Measurements from ENCODE around the gene MYL11.

DNA sequence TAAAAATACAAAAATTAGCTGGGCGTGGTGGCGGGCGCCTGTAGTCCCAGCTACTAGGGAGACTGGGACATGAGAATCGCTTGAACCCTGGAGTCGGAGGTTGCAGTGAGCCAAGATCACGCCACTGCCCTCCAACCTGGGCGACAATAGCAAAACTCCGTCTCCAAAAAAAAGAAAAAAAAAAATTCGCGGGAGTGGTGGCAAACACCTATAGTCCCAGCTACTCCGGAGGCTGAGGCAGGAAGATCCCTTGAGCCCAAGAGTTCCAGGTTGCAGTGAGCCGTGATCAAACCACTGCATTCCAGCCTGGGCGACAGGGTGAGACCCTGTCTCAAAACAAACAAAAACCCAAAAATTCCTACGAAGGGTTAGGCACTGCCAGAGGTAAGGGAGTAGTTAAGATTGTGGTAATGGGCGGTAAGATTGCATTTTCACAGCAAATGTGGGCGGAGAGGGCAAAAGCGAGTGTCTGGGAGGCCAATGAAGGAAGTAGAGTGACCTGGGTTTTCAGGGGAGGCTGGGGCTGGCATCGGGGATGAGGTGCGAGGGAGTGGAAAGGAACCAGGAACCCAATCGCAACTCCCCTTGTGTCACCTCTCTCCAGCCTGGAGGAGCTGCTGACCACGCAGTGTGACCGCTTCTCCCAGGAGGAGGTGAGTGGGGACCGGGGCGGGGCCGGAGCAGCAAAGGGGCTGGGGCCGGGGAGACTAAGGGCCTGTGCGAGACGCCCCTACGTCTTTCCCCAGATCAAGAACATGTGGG is 2.6 kb downstream of the MYL11 start:
- TF ChIP-seq, protein P1, sequence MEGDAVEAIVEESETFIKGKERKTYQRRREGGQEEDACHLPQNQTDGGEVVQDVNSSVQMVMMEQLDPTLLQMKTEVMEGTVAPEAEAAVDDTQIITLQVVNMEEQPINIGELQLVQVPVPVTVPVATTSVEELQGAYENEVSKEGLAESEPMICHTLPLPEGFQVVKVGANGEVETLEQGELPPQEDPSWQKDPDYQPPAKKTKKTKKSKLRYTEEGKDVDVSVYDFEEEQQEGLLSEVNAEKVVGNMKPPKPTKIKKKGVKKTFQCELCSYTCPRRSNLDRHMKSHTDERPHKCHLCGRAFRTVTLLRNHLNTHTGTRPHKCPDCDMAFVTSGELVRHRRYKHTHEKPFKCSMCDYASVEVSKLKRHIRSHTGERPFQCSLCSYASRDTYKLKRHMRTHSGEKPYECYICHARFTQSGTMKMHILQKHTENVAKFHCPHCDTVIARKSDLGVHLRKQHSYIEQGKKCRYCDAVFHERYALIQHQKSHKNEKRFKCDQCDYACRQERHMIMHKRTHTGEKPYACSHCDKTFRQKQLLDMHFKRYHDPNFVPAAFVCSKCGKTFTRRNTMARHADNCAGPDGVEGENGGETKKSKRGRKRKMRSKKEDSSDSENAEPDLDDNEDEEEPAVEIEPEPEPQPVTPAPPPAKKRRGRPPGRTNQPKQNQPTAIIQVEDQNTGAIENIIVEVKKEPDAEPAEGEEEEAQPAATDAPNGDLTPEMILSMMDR (IDR thresholded peaks at IDR 0.05 in 2 of 3, conservative IDR thresholded peaks at IDR 0.05 in 1 of 3; ENCODE audit: borderline replicate concordance in 1 of 3, insufficient read depth in 1 of 3, low read depth in 2 of 3, low read length in 2 of 3) = no peak
- TF ChIP-seq, protein P2, sequence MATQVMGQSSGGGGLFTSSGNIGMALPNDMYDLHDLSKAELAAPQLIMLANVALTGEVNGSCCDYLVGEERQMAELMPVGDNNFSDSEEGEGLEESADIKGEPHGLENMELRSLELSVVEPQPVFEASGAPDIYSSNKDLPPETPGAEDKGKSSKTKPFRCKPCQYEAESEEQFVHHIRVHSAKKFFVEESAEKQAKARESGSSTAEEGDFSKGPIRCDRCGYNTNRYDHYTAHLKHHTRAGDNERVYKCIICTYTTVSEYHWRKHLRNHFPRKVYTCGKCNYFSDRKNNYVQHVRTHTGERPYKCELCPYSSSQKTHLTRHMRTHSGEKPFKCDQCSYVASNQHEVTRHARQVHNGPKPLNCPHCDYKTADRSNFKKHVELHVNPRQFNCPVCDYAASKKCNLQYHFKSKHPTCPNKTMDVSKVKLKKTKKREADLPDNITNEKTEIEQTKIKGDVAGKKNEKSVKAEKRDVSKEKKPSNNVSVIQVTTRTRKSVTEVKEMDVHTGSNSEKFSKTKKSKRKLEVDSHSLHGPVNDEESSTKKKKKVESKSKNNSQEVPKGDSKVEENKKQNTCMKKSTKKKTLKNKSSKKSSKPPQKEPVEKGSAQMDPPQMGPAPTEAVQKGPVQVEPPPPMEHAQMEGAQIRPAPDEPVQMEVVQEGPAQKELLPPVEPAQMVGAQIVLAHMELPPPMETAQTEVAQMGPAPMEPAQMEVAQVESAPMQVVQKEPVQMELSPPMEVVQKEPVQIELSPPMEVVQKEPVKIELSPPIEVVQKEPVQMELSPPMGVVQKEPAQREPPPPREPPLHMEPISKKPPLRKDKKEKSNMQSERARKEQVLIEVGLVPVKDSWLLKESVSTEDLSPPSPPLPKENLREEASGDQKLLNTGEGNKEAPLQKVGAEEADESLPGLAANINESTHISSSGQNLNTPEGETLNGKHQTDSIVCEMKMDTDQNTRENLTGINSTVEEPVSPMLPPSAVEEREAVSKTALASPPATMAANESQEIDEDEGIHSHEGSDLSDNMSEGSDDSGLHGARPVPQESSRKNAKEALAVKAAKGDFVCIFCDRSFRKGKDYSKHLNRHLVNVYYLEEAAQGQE (IDR thresholded peaks at IDR 0.05; ENCODE audit: low read depth) = no peak
- TF ChIP-seq, protein P3, sequence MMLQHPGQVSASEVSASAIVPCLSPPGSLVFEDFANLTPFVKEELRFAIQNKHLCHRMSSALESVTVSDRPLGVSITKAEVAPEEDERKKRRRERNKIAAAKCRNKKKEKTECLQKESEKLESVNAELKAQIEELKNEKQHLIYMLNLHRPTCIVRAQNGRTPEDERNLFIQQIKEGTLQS (IDR thresholded peaks at IDR 0.05) = no peak
- TF ChIP-seq SIN3A (IDR thresholded peaks at IDR 0.05; ENCODE audit: low read depth) = no peak
- TF ChIP-seq RAD21 (IDR thresholded peaks at IDR 0.05; ENCODE audit: low read depth) = no peak
- no peak for TF ChIP-seq CBX3 (IDR thresholded peaks at IDR 0.05; ENCODE audit: low read depth)
- TF ChIP-seq EZH2 (IDR thresholded peaks at IDR 0.05) = no peak
